Stimulated activated CD4-positive, alpha-beta T cell treated with anti-CD3 and anti-CD28 coated beads, Interleukin-1b, Interleukin-23, amount 100 ng/mL, for 1 hour (primary cell): ENCODE data around the gene CSN3.

ENCODE experiments used
- DNase-seq, 2 donors: peaks; one replicate each; pipeline ENCODE4 v3.0.0-alpha.2; 2020; ENCODE audit warnings: low read depth in 2 of 2

The CSN3 gene

GRCh38 chr4:70291341-70291740 lies 48.9 kb downstream of the CSN3 start:
- no peak for DNase-seq

GRCh38 chr4:70297576-70297975 lies 55.2 kb downstream of the CSN3 start:
- no peak for DNase-seq

- no peak for DNase-seq
Measured at GRCh38 chr4:70298051-70298450, 55.7 kb downstream of the CSN3 start.

GRCh38 chr4:70299643-70300042 lies 57.2 kb downstream of the CSN3 start:
- no peak for DNase-seq

GRCh38 chr4:70300215-70300614 lies 57.8 kb downstream of the CSN3 start:
- DNase-seq = no peak
